SK-N-SH (cell line): Measurements from ENCODE around the gene S100A2. TPM values are rescaled to one million over a fixed set of nuclear protein-coding genes. Genes with fewer than 3 reads are reported as not detected.

ENCODE experiments used
- CTCF ChIA-PET: fragments of 300-600, 350-600 bp; formaldehyde crosslinking; extraction: SDS; loops from one replicate; lab custom pipeline; 2021; lab: Yijun Ruan, JAX
- POLR2A ChIA-PET: fragments of 350-600 bp; sonication (Branson Sonifier 250); formaldehyde crosslinking; extraction: SDS; loops from one replicate; lab custom pipeline; 2020; ENCODE audit warnings: antibody characterized with exemption, inconsistent platforms; lab: Yijun Ruan, JAX
- DNase-seq: peaks from one replicate; pipeline ENCODE4 v3.0.0; 2012
- H2AFZ ChIP-seq: fragments of 200-600 bp; sonication (generic); 2 replicates; pipeline ENCODE4 v1.8.1; 2016; ENCODE audit warnings: antibody characterized with exemption, mild to moderate bottlenecking, low read depth
- H3F3A ChIP-seq: fragments of 200-600 bp; sonication (generic); replicated peaks from 2 replicates; pipeline ENCODE3; 2016; ENCODE audit warnings: antibody characterized with exemption, mild to moderate bottlenecking; ENCODE audit not compliant: insufficient read depth
- H3K27ac ChIP-seq, 2 experiments: fragments of 200-500 bp in 1 of 2; fragments of 200-600 bp in 1 of 2; sonication (Bioruptor generic) in 1 of 2; sonication (generic), shearing (Covaris generic) in 1 of 2; 2 replicates each; pipeline versions ENCODE4 v1.5.1 to v1.6.1; 2014 to 2016; ENCODE audit warnings: low read depth in 2 of 2, inconsistent platforms in 1 of 2, low read length in 1 of 2, mild to moderate bottlenecking in 1 of 2, mixed read lengths in 1 of 2
- H3K27me3 ChIP-seq: fragments of 200-600 bp; sonication (generic), shearing (Covaris generic); 2 replicates; pipeline ENCODE4 v1.6.1; 2016; ENCODE audit warnings: mixed run types; ENCODE audit not compliant: insufficient read depth
- H3K36me3 ChIP-seq, 2 experiments: fragments of 200-500 bp in 1 of 2; fragments of 200-600 bp in 1 of 2; sonication (Bioruptor generic) in 1 of 2; sonication (generic) in 1 of 2; replicated peaks in 1 of 2; 2 replicates each; pipeline versions ENCODE3 to v1.5.1; 2014 to 2016; ENCODE audit warnings: low read length in 1 of 2, mild to moderate bottlenecking in 1 of 2; ENCODE audit not compliant: insufficient read depth in 2 of 2, control insufficient read depth in 1 of 2
- H3K4me1 ChIP-seq, 2 experiments: fragments of 200-500 bp in 1 of 2; fragments of 200-600 bp in 1 of 2; sonication (Bioruptor generic) in 1 of 2; sonication (generic), shearing (Covaris generic) in 1 of 2; 2 replicates each; pipeline versions ENCODE4 v1.5.1 to v1.6.1; 2014 to 2016; ENCODE audit warnings: low read depth in 1 of 2, low read length in 1 of 2, mixed run types in 1 of 2; ENCODE audit not compliant: insufficient read depth in 2 of 2, control insufficient read depth in 1 of 2
- H3K4me2 ChIP-seq: fragments of 200-600 bp; sonication (generic), shearing (Covaris generic); 2 replicates; pipeline ENCODE4 v1.6.1; 2017; ENCODE audit warnings: mixed run types
- H3K4me3 ChIP-seq, 2 experiments: fragments of 200-500 bp in 1 of 2; fragments of 200-600 bp in 1 of 2; sonication (Bioruptor generic) in 1 of 2; sonication (generic), shearing (Covaris generic) in 1 of 2; 2 replicates each; pipeline versions ENCODE4 v1.5.1 to v1.8.1; 2014 to 2016; ENCODE audit warnings: low read depth in 2 of 2, inconsistent platforms in 1 of 2, low read length in 1 of 2, mild to moderate bottlenecking in 1 of 2, mixed read lengths in 1 of 2, moderate library complexity in 1 of 2
- H3K79me2 ChIP-seq: fragments of 200-600 bp; sonication (generic); 2 replicates; pipeline ENCODE4 v1.8.1; 2017; ENCODE audit warnings: mild to moderate bottlenecking; ENCODE audit not compliant: insufficient read depth
- H3K9ac ChIP-seq: fragments of 200-600 bp; sonication (generic); 2 replicates; pipeline ENCODE4 v1.6.1; 2017; ENCODE audit warnings: mixed run types
- H3K9me2 ChIP-seq: fragments of 200-600 bp; sonication (generic); 2 replicates; pipeline ENCODE4 v1.6.1; 2017; ENCODE audit warnings: mixed run types
- H3K9me3 ChIP-seq: fragments of 200-600 bp; sonication (generic); 2 replicates; pipeline ENCODE4 v1.6.1; 2017; ENCODE audit warnings: mixed run types, mild to moderate bottlenecking, moderate library complexity
- H4K20me1 ChIP-seq: fragments of 200-600 bp; sonication (generic); 2 replicates; pipeline ENCODE4 v1.6.1; 2017; ENCODE audit warnings: mild to moderate bottlenecking, mixed run types; ENCODE audit not compliant: insufficient read depth
- GABPA ChIP-seq: IDR thresholded peaks from 2 replicates; pipeline ENCODE4 v1.4.0; 2012; ENCODE audit warnings: low read depth, mild to moderate bottlenecking
- JUND ChIP-seq: IDR thresholded peaks from 2 replicates; pipeline ENCODE4 v1.4.0; 2012
- MXI1 ChIP-seq: IDR thresholded peaks from 2 replicates; pipeline ENCODE4 v1.6.1; 2012; ENCODE audit warnings: mild to moderate bottlenecking, low read depth, low read length, improper control_type of control experiment
- NRF1 ChIP-seq: IDR thresholded peaks from 2 replicates; pipeline ENCODE4 v1.6.1; 2012; ENCODE audit warnings: low read depth, mild to moderate bottlenecking, low read length
- RAD21 ChIP-seq: IDR thresholded peaks from 2 replicates; pipeline ENCODE4 v1.6.1; 2012; ENCODE audit warnings: mild to moderate bottlenecking, low read length
- RCOR1 ChIP-seq: fragments of 150-350 bp; IDR thresholded peaks from 2 replicates; pipeline ENCODE4 v1.6.1; 2017; ENCODE audit warnings: antibody characterized with exemption, low read length
- RXRA ChIP-seq: IDR thresholded peaks from 2 replicates; pipeline ENCODE4 v1.4.0; 2012; ENCODE audit warnings: low read depth, mild to moderate bottlenecking, borderline replicate concordance
- SIN3A ChIP-seq: IDR thresholded peaks from 2 replicates; pipeline ENCODE4 v1.6.1; 2012; ENCODE audit warnings: low read depth, mild to moderate bottlenecking, low read length, moderate library complexity, borderline replicate concordance
- TCF12 ChIP-seq: IDR thresholded peaks from 2 replicates; pipeline ENCODE4 v1.4.0; 2012
- TEAD4 ChIP-seq: IDR thresholded peaks from 2 replicates; pipeline ENCODE4 v1.4.0; 2012; ENCODE audit warnings: mild to moderate bottlenecking, borderline replicate concordance; ENCODE audit not compliant: insufficient read depth
- YY1 ChIP-seq: IDR thresholded peaks from 2 replicates; pipeline ENCODE4 v1.4.0; 2012; ENCODE audit warnings: low read depth, mild to moderate bottlenecking
- WGBS: methylation state at CpG from one replicate; pipeline ENCODE4 v1.1.6; 2017; ENCODE audit warnings: low lambda C conversion rate; 5-methylcytosine and 5-hydroxymethylcytosine counted together
- polyA plus RNA-seq, 3 experiments: library from polyadenylated mRNA; depleted of rRNA; stranded (reverse); fragments of >200 nt; gene quantifications; 2 replicates each; pipeline ENCODE4 v1.2.3, GENCODE V29; 2012
- TF ChIP-seq, protein P1 (sequence below): fragments of 200-600 bp; sonication (generic); IDR thresholded peaks from 2 replicates; pipeline ENCODE4 v1.6.1; 2017; ENCODE audit warnings: antibody characterized with exemption, mild to moderate bottlenecking, moderate library complexity
- TF ChIP-seq, protein P2 (sequence below): IDR thresholded peaks from 2 replicates; pipeline ENCODE4 v1.4.0; 2012; ENCODE audit warnings: low read depth, borderline replicate concordance

S100A2 gene
- polyA plus RNA-seq, 1 of the 3 experiments (the other 2 are of a cell fraction): 31.4 TPM

DNA sequence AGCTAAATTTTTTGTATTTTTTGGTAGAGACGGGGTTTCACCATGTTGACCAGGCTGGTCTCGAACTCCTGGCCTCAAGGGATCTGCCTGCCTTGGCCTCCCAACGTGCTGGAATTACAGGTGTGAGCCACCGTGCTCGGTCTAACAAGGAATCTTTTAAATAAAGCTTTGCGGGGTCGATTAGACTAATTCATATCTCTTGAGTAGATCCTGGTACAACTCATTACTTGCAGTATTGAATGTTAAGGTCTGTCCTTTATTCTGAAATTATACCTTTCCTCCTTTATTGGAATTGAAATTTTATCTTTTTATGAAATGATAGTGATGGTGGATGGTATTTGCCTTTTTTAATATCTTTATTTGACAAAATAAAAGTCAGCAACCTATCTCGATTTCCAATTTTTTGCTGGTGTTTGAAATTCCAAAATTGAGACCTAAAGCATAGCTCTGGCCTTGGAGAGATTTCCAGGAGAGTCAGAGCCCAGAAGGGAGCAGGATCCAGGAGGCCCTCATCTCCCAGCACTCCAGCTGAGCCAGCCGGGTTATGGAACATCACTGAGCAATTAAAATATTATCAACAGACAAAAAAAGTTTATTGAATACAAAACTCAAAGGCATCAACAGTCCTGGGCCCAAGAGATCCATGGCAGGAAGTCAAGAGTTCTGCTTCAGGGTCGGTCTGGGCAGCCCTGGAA is 4.7 kb downstream of the S100A2 start:
- Histone ChIP-seq H3K4me3 (no peak overlapping the region), H3K79me2 (peaks cover 26% of the 10 kb centered on the region), H3K36me3 (no peaks in the 10 kb centered on the region), H3K9ac (no peak overlapping the region), H3K9me3 (no peaks in the 10 kb centered on the region), H3F3A (no peaks in the 10 kb centered on the region), H3K4me1 (peaks cover 9 to 22% of the 10 kb centered on the region in 2 experiments), H3K27ac (no peak overlapping the region), H3K4me2 (no peak overlapping the region), H3K9me2 (no peaks in the 10 kb centered on the region), H3K27me3 (no peaks in the 10 kb centered on the region), H2AFZ (no peak overlapping the region), H4K20me1 (no peaks in the 10 kb centered on the region)
- ChIA-PET POLR2A (interaction anchor here (1.5 kb wide), 1 partner anchor 25 kb away, joined by 5 read pairs; the partner anchor contains the start of gene S100A6), CTCF (interaction anchor here (0.7 to 7.2 kb wide), 7 partner anchors 8 to 209 kb away, joined by 3 to 81 read pairs (median 6); no protein-coding TSS in a partner anchor)
- DNase-seq: no peak
- 81% methylated on average over 10 of the region's 10 CpGs for WGBS
- no peak for TF ChIP-seq GABPA

DNA sequence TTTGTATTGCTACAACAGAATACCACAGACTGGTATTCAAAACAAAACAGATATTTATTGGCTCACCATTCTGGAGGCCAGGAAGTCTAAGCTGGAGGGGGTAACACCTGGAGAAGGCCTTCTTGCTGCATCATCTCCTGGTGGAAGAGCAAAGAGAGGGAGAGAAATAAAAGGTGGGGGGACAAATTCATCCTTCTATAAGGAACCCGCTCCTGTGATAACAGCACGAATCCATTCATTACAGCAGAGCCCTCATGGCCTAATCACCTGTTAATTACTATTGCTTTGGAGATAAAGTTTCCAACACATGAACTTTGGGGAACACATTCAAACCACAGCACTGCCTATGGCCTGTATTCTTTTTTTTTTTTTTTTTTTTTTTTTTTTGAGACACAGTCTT is 5.4 kb downstream of the S100A2 start:
- H4K20me1 ChIP-seq: no peaks in the 10 kb centered on the region
- DNase-seq: no peak
- H2AFZ ChIP-seq: no peak overlapping the region
- H3K4me1 ChIP-seq: peaks cover 3 to 15% of the 10 kb centered on the region in 2 experiments; a peak in 3 of 4 replicates
- POLR2A ChIA-PET: interaction anchor here (1.5 kb wide), 1 partner anchor 24 kb away, joined by 5 read pairs; the partner anchor contains the start of gene S100A6
- H3K27ac ChIP-seq: no peak overlapping the region
- no peaks in the 10 kb centered on the region for H3K9me3 ChIP-seq
- no peak overlapping the region for H3K4me3 ChIP-seq
- CTCF ChIA-PET: interaction anchor here (0.7 to 7.2 kb wide), 6 partner anchors 9 to 208 kb away, joined by 3 to 81 read pairs (median 10); no protein-coding TSS in a partner anchor
- TF ChIP-seq RAD21: no peak
- no peak for TF ChIP-seq MXI1
- TF ChIP-seq YY1: no peak
- no peak for TF ChIP-seq GABPA
- no peak for TF ChIP-seq RCOR1
- TF ChIP-seq SIN3A: no peak
- TF ChIP-seq RXRA: no peak
- TF ChIP-seq, protein P1, sequence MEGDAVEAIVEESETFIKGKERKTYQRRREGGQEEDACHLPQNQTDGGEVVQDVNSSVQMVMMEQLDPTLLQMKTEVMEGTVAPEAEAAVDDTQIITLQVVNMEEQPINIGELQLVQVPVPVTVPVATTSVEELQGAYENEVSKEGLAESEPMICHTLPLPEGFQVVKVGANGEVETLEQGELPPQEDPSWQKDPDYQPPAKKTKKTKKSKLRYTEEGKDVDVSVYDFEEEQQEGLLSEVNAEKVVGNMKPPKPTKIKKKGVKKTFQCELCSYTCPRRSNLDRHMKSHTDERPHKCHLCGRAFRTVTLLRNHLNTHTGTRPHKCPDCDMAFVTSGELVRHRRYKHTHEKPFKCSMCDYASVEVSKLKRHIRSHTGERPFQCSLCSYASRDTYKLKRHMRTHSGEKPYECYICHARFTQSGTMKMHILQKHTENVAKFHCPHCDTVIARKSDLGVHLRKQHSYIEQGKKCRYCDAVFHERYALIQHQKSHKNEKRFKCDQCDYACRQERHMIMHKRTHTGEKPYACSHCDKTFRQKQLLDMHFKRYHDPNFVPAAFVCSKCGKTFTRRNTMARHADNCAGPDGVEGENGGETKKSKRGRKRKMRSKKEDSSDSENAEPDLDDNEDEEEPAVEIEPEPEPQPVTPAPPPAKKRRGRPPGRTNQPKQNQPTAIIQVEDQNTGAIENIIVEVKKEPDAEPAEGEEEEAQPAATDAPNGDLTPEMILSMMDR: no peak
- TF ChIP-seq NRF1: no peak
- no peak for TF ChIP-seq JUND
- TF ChIP-seq TEAD4: no peak
- TF ChIP-seq TCF12: no peak
- TF ChIP-seq, protein P2, sequence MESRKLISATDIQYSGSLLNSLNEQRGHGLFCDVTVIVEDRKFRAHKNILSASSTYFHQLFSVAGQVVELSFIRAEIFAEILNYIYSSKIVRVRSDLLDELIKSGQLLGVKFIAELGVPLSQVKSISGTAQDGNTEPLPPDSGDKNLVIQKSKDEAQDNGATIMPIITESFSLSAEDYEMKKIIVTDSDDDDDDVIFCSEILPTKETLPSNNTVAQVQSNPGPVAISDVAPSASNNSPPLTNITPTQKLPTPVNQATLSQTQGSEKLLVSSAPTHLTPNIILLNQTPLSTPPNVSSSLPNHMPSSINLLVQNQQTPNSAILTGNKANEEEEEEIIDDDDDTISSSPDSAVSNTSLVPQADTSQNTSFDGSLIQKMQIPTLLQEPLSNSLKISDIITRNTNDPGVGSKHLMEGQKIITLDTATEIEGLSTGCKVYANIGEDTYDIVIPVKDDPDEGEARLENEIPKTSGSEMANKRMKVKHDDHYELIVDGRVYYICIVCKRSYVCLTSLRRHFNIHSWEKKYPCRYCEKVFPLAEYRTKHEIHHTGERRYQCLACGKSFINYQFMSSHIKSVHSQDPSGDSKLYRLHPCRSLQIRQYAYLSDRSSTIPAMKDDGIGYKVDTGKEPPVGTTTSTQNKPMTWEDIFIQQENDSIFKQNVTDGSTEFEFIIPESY: no peak
- no peak overlapping the region for H3K4me2 ChIP-seq
- H3K36me3 ChIP-seq: no peaks in the 10 kb centered on the region
- no peaks in the 10 kb centered on the region for H3K9me2 ChIP-seq
- H3F3A ChIP-seq: no peaks in the 10 kb centered on the region
- H3K9ac ChIP-seq: no peak overlapping the region
- WGBS: 94% methylated on average over 2 of the region's 2 CpGs
- H3K27me3 ChIP-seq: no peaks in the 10 kb centered on the region
- peaks cover 23% of the 10 kb centered on the region for H3K79me2 ChIP-seq
